Heart left ventricle (tissue), 13 donors: ENCODE results near the gene ATXN7L1.

ENCODE experiments used
- POLR2A ChIP-seq, 2 donors: fragments of 450-650 bp; IDR thresholded peaks; one replicate each; pipeline ENCODE4 v1.6.1; 2017; ENCODE audit warnings: antibody characterized with exemption in 2 of 2, mild to moderate bottlenecking in 2 of 2, moderate library complexity in 2 of 2
- TF ChIP-seq, protein P1 (sequence below), 12 donors: fragments of 200-600 bp; sonication (generic) in 4 of 12; IDR thresholded peaks; one replicate each; pipeline versions ENCODE4 v1.5.0 to v1.8.0; 2018 to 2022; ENCODE audit warnings: antibody characterized with exemption in 12 of 12, mild to moderate bottlenecking in 5 of 12
- donor health status: ischemic (EF 13 %, LVEDD 7.1; RV severe dilation, severe dysfunction).
- donor health status: DM: no; HTN: yes; CAD: no.
- donor health status: DM: no; HTN: no; CAD: no.
- donor health status: ischemic (EF 25% LVEDD 6.9; RV normal size, moderate dysfunction).
- donor health status: ischemic (EF 25% LVEDD 5.7; RV mildly dilated, moderate dysfunction).
- donor health status: ischemic (EF 35%, LVEDD 5.7; RV mildly dilated, moderate dysfunction).
- donor health status: nonischemic (EF 11% LVEDD 7.7; RV severe dilation, severe dysfunction).
- donor health status: DM: yes; HTN: yes; CAD: no.
- donor health status: PGD.
- donor health status: ischemic (EF 29% LVEDD 5.4; RV normal size, mild dysfunction).
- donor health status: nonischemic (EF 23%, LVEDD 6.1; RV moderate dilation, normal function).

DNA sequence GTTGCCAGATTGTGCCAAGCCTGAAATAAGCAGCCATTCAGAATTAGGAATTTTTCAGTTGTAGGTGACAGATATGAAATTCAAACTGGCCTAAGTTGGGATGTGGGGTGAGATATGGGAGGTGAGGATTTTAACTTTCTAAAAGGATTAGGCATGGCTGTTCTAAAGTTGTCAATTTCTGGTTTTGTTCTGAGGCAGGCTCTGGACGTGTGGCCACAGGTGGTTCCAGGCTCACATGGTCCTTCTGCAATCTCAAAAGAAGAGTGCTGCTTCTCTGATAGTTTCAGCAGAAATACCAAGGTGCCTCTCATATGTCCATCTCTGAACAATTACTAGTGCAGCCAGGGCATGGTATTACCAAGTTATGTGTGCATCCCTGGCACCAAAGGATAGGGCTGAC, 316.5 kb downstream of the ATXN7L1 start:
- TF ChIP-seq, protein P1, sequence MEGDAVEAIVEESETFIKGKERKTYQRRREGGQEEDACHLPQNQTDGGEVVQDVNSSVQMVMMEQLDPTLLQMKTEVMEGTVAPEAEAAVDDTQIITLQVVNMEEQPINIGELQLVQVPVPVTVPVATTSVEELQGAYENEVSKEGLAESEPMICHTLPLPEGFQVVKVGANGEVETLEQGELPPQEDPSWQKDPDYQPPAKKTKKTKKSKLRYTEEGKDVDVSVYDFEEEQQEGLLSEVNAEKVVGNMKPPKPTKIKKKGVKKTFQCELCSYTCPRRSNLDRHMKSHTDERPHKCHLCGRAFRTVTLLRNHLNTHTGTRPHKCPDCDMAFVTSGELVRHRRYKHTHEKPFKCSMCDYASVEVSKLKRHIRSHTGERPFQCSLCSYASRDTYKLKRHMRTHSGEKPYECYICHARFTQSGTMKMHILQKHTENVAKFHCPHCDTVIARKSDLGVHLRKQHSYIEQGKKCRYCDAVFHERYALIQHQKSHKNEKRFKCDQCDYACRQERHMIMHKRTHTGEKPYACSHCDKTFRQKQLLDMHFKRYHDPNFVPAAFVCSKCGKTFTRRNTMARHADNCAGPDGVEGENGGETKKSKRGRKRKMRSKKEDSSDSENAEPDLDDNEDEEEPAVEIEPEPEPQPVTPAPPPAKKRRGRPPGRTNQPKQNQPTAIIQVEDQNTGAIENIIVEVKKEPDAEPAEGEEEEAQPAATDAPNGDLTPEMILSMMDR (IDR thresholded peaks at IDR 0.05), result no peak
- TF ChIP-seq POLR2A (IDR thresholded peaks at IDR 0.05), result no peak
